HepG2 (cell line): ENCODE results near the gene RMDN2. TPM values are rescaled to one million over a fixed set of nuclear protein-coding genes. Genes with fewer than 3 reads are reported as not detected.

Experiments used
- ATAC-seq: fragments of 200-7000 bp; cut with Tn5 transposase; 3 replicates; pipeline ENCODE4 v1.9.1; 2020; ENCODE audit warnings: mild to moderate bottlenecking, moderate library complexity
- BruUV-seq: library from RNA; stranded (reverse); fragments of 400-500 nt; replicated peaks from 2 replicates; lab custom pipeline; 2021; lab: Mats Ljungman, UMichigan
- CTCF ChIA-PET: fragments of 300-600 bp; formaldehyde crosslinking; extraction: SDS; loops from one replicate; lab custom pipeline; 2021; ENCODE audit warnings: low total read pairs, inconsistent platforms, low intra/inter-chr PET ratio; lab: Yijun Ruan, JAX
- POLR2A ChIA-PET: fragments of 350-600 bp; sonication (Branson Sonifier 250); formaldehyde crosslinking; loops from one replicate; lab custom pipeline; 2020; ENCODE audit warnings: antibody characterized with exemption, inconsistent platforms; lab: Yijun Ruan, JAX
- DNase-seq: peaks from one replicate; pipeline ENCODE4 v3.0.0-alpha.2; 2015; ENCODE audit warnings: low spot score
- FAIRE-seq: peaks from 3 replicates; lab custom pipeline; 2011; peaks lifted over from hg19 to GRCh38; lab: Jason Lieb, UNC
- H2AFZ ChIP-seq: one replicate; pipeline ENCODE4 v1.6.1; 2011; ENCODE audit warnings: low read length, inconsistent platforms
- H3K27ac ChIP-seq: fragments of 300-600 bp; 3 replicates; pipeline ENCODE4 v1.8.0; 2011; ENCODE audit warnings: mixed run types, mild to moderate bottlenecking, mixed read lengths, low read length, inconsistent platforms; ENCODE audit not compliant: insufficient read depth; ENCODE audit errors: extremely low read length
- H3K27me3 ChIP-seq, 2 experiments: fragments of 200-600 bp in 1 of 2; 2 replicates in 1 of 2; 3 replicates in 1 of 2; pipeline versions ENCODE4 v1.6.0 to v1.8.0; 2011; ENCODE audit warnings: low read length in 2 of 2, mild to moderate bottlenecking in 2 of 2, moderate library complexity in 2 of 2, inconsistent platforms in 1 of 2; ENCODE audit not compliant: insufficient read depth in 2 of 2, control insufficient read depth in 1 of 2
- H3K36me3 ChIP-seq, 2 experiments: fragments of 200-600 bp in 1 of 2; replicated peaks in 1 of 2; 2 replicates in 1 of 2; 3 replicates in 1 of 2; pipeline versions ENCODE4 v1.5.1 to v1.8.0; 2011; ENCODE audit warnings: low read length in 2 of 2, inconsistent platforms in 1 of 2; ENCODE audit not compliant: insufficient read depth in 2 of 2, control insufficient read depth in 1 of 2
- H3K4me1 ChIP-seq: 2 replicates; pipeline ENCODE4 v1.5.1; 2012; ENCODE audit warnings: low read length, inconsistent platforms; ENCODE audit not compliant: insufficient read depth
- H3K4me2 ChIP-seq: 2 replicates; pipeline ENCODE4 v1.6.0; 2011; ENCODE audit warnings: low read depth, low read length, inconsistent platforms
- H3K4me3 ChIP-seq, 3 experiments: fragments of 200-600 bp in 1 of 3; sonication (generic), shearing (Covaris generic) in 1 of 3; replicated peaks in 1 of 3; 2 replicates each; pipeline ENCODE4 v1.5.1; 2011 to 2016; ENCODE audit warnings: low read length in 3 of 3, inconsistent platforms in 2 of 3, low read depth in 2 of 3, mild to moderate bottlenecking in 2 of 3, control low read depth in 1 of 3, mixed read lengths in 1 of 3; ENCODE audit not compliant: insufficient read depth in 1 of 3
- H3K79me2 ChIP-seq: one replicate; pipeline ENCODE4 v1.6.1; 2011; ENCODE audit warnings: low read length, inconsistent platforms; ENCODE audit not compliant: insufficient read depth
- H3K9ac ChIP-seq: 2 replicates; pipeline ENCODE4 v1.6.0; 2011; ENCODE audit warnings: mild to moderate bottlenecking, low read depth, low read length, inconsistent platforms; ENCODE audit not compliant: insufficient read depth
- H3K9me3 ChIP-seq: 2 replicates; pipeline ENCODE4 v1.5.1; 2012; ENCODE audit warnings: mild to moderate bottlenecking, low read length
- H4K20me1 ChIP-seq: 2 replicates; pipeline ENCODE4 v1.6.0; 2011; ENCODE audit warnings: inconsistent platforms, mild to moderate bottlenecking, low read length, moderate library complexity; ENCODE audit not compliant: insufficient read depth
- BCLAF1 ChIP-seq: fragments of 450-650 bp; IDR thresholded peaks from 2 replicates; pipeline ENCODE4 v1.6.1; 2017; ENCODE audit warnings: mild to moderate bottlenecking
- CEBPB ChIP-seq: IDR thresholded peaks from 2 replicates; pipeline ENCODE4 v1.6.1; 2011; ENCODE audit warnings: low read depth, low read length, improper control_type of control experiment, borderline replicate concordance
- KDM3A ChIP-seq: IDR thresholded peaks from 2 replicates; pipeline ENCODE4 v1.6.1; 2018; ENCODE audit warnings: low read depth, missing compliant biosample characterization
- WIZ ChIP-seq: sonication (generic); formaldehyde crosslinking; IDR thresholded peaks from 2 replicates; pipeline ENCODE4 v1.5.1; 2020; ENCODE audit warnings: mild to moderate bottlenecking, missing genetic modification reagents
- ZBTB37 ChIP-seq: sonication (generic); formaldehyde crosslinking; IDR thresholded peaks from 2 replicates; pipeline ENCODE4 v1.4.0; 2020; ENCODE audit warnings: mild to moderate bottlenecking, missing genetic modification reagents
- ZBTB44 ChIP-seq: sonication (generic); formaldehyde crosslinking; IDR thresholded peaks from 2 replicates; pipeline ENCODE4 v1.4.0; 2020; ENCODE audit warnings: missing genetic modification reagents
- ZEB1 ChIP-seq: IDR thresholded peaks from 2 replicates; pipeline ENCODE4 v1.6.1; 2012; ENCODE audit warnings: mild to moderate bottlenecking, low read depth, inconsistent platforms; ENCODE audit not compliant: insufficient replicate concordance
- ZNF280D ChIP-seq: sonication (generic); formaldehyde crosslinking; IDR thresholded peaks from 2 replicates; pipeline ENCODE4 v1.5.1; 2020; ENCODE audit warnings: mild to moderate bottlenecking, missing genetic modification reagents
- WGBS: methylation state at CpG from one replicate; pipeline ENCODE4 v1.1.6; 2017; ENCODE audit warnings: low lambda C conversion rate; 5-methylcytosine and 5-hydroxymethylcytosine counted together
- in situ Hi-C: cut with HindIII; loops from 2 replicates; pipeline ENCODE4 v1.10.0; 2017; ENCODE audit warnings: low pct_unique_long_range_greater_than_20kb; ENCODE audit not compliant: extremely low pct_ligation_motif_present
- intact Hi-C: fragments of 100-400 bp; cut with micrococcal nuclease; formaldehyde crosslinking; loops from one replicate; pipeline ENCODE4 v1.10.0; 2022; ENCODE audit not compliant: unreplicated experiment
- polyA plus RNA-seq, 8 experiments: library from polyadenylated mRNA; depleted of rRNA in 3 of 8; stranded (reverse) in 7 of 8; unstranded in 1 of 8; fragments of >200 nt; fragmentation: Illumina TruSeq in 4 of 8; extraction: Trizol in 4 of 8; gene quantifications; 2 replicates each; pipeline versions ENCODE4 v1.2.1 to v1.2.3, GENCODE V29; 2011 to 2016; ENCODE audit warnings: low read depth in 4 of 8, missing spikeins in 1 of 8, mixed read lengths in 1 of 8; ENCODE audit not compliant: insufficient read depth in 1 of 8
- total RNA-seq, 5 experiments: library from RNA; depleted of rRNA; stranded (reverse); fragments of >200 nt; fragmentation: Illumina TruSeq; extraction: Trizol; gene quantifications; 2 replicates each; pipeline ENCODE4 v1.2.3, GENCODE V29; 2016; ENCODE audit warnings: low read depth in 1 of 5

Gene RMDN2
- total and polyA plus RNA-seq, 2 of the 13 experiments (the other 11 are each of a cell fraction or from before 2014, with no cell fraction given), result 2.3 to 8.9 TPM

GRCh38 chr2:37882036-37882435, 43.1 kb upstream of the RMDN2 start:
- Histone ChIP-seq H3K27ac (no peak overlapping the region), H3K9ac (no peak overlapping the region), H3K9me3 (no peaks in the 10 kb centered on the region), H2AFZ (no peak overlapping the region), H3K4me1 (no peaks in the 10 kb centered on the region), H3K79me2 (no peaks in the 10 kb centered on the region), H3K4me3 (no peak overlapping the region), H3K36me3 (no peaks in the 10 kb centered on the region), H3K4me2 (no peak overlapping the region), H4K20me1 (no peaks in the 10 kb centered on the region), H3K27me3 (peaks cover 2 to 31% of the 10 kb centered on the region in 2 experiments; a peak in 3 of 5 replicates)
- FAIRE-seq, result no peak
- ChIA-PET POLR2A (no interaction called here), CTCF (no interaction called here)
- in situ Hi-C loops, result loop anchor here (25.0 kb wide), 2 partner anchors 720 to 1095 kb away; partner anchors contain the start of gene EIF2AK2
- DNase-seq, result no peak
- no TSS peak for BruUV-seq
- WGBS, result 2% methylated on average over 1 of the region's 1 CpG
- no peak for ATAC-seq
- intact Hi-C loops, result loop anchor here (5.0 kb wide), 1 partner anchor 45 kb away; the partner anchor contains the start of gene RMDN2
- TF ChIP-seq CEBPB, result peak; percentile 63; the same call in 1 of the 2 replicates
- no peak for TF ChIP-seq WIZ (CRISPR knock-in tag)

GRCh38 chr2:37883518-37883917, 41.6 kb upstream of the RMDN2 start:
- Histone ChIP-seq H3K36me3 (no peaks in the 10 kb centered on the region), H3K27ac (no peak overlapping the region), H3K27me3 (peaks cover 2 to 35% of the 10 kb centered on the region in 2 experiments; a peak in 3 of 5 replicates), H3K79me2 (no peaks in the 10 kb centered on the region), H4K20me1 (no peaks in the 10 kb centered on the region), H3K4me3 (no peak overlapping the region), H2AFZ (no peak overlapping the region), H3K9ac (no peak overlapping the region), H3K4me1 (no peaks in the 10 kb centered on the region), H3K4me2 (no peak overlapping the region), H3K9me3 (no peaks in the 10 kb centered on the region)
- in situ Hi-C loops, result loop anchor here (25.0 kb wide), 2 partner anchors 721 to 1096 kb away; partner anchors contain the start of gene EIF2AK2
- WGBS, result 0% methylated on average over 2 of the region's 2 CpGs
- POLR2A ChIA-PET, result no interaction called here
- DNase-seq, result no peak
- no peak for FAIRE-seq
- CTCF ChIA-PET, result no interaction called here
- no TSS peak for BruUV-seq
- ATAC-seq, result no peak
- intact Hi-C loops, result loop anchor here (5.0 kb wide), 1 partner anchor 44 kb away; the partner anchor contains the start of gene RMDN2
- no peak for TF ChIP-seq KDM3A
- no peak for TF ChIP-seq ZNF280D (CRISPR knock-in tag)
- TF ChIP-seq ZEB1, result no peak
- no peak for TF ChIP-seq ZBTB44 (CRISPR knock-in tag)
- TF ChIP-seq BCLAF1, result no peak
- TF ChIP-seq ZBTB37 (CRISPR knock-in tag), result no peak
